OCI-LY7 (cell line): ENCODE results near the gene SLC66A2.

Experiments
- EZH2phosphoT487 ChIP-seq: fragments of 200-600 bp; sonication (generic); IDR thresholded peaks from 2 replicates; pipeline ENCODE4 v1.6.1; 2018; ENCODE audit warnings: low read depth, borderline replicate concordance, mild to moderate bottlenecking, mixed run types, antibody characterized with exemption, low read length, moderate library complexity, mixed read lengths
- TF ChIP-seq, protein P1 (sequence below): fragments of 200-600 bp; sonication (generic); conservative IDR thresholded peaks from 2 replicates; pipeline ENCODE4 v1.5.1; 2014; ENCODE audit warnings: mild to moderate bottlenecking, antibody characterized with exemption, low read length, moderate library complexity, mixed read lengths

DNA sequence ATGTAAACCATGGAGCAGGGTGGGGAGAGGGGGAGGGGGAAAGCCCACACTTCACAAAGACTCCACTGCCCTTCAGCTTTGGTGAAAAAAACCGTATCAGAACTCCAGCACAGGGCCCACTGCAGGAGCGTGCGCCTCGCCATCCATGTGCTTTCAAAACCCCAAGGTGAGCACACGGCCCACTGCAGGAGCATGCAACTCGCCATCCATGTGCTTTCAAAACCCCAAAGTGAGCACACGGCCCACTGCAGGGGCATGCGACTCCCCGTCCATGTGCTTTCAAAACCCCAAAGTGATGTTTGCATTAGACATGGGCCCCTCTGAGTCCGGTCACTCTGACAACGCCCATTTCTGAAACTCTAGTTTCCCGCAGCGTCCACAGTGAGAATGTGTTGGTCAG, 29.1 kb upstream of the SLC66A2 start:
- TF ChIP-seq, protein P1, sequence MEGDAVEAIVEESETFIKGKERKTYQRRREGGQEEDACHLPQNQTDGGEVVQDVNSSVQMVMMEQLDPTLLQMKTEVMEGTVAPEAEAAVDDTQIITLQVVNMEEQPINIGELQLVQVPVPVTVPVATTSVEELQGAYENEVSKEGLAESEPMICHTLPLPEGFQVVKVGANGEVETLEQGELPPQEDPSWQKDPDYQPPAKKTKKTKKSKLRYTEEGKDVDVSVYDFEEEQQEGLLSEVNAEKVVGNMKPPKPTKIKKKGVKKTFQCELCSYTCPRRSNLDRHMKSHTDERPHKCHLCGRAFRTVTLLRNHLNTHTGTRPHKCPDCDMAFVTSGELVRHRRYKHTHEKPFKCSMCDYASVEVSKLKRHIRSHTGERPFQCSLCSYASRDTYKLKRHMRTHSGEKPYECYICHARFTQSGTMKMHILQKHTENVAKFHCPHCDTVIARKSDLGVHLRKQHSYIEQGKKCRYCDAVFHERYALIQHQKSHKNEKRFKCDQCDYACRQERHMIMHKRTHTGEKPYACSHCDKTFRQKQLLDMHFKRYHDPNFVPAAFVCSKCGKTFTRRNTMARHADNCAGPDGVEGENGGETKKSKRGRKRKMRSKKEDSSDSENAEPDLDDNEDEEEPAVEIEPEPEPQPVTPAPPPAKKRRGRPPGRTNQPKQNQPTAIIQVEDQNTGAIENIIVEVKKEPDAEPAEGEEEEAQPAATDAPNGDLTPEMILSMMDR: no peak
- no peak for TF ChIP-seq EZH2phosphoT487
